HG02623 (cell line): Measurements from ENCODE around the gene CCND1.
"Not testable (repeated sequence)": the region's sequence is repeated elsewhere in the genome, so short reads cannot be mapped to it uniquely, and the experiment has no call there.

ENCODE experiments used
- ATAC-seq: cut with Tn5 transposase; IDR thresholded peaks from one replicate; pipeline ENCODE4 v1.9.1; 2021; ENCODE audit warnings: moderate library complexity; ENCODE audit not compliant: unreplicated experiment

The CCND1 gene

GRCh38 chr11:69686452-69686851, 45.5 kb downstream of the CCND1 start:
- ATAC-seq: no peak

- no peak for ATAC-seq
Measured at GRCh38 chr11:69686856-69687255, 45.9 kb downstream of the CCND1 start.

GRCh38 chr11:69687969-69688771, 47.2 kb downstream of the CCND1 start:
- not testable (repeated sequence) for ATAC-seq

DNA sequence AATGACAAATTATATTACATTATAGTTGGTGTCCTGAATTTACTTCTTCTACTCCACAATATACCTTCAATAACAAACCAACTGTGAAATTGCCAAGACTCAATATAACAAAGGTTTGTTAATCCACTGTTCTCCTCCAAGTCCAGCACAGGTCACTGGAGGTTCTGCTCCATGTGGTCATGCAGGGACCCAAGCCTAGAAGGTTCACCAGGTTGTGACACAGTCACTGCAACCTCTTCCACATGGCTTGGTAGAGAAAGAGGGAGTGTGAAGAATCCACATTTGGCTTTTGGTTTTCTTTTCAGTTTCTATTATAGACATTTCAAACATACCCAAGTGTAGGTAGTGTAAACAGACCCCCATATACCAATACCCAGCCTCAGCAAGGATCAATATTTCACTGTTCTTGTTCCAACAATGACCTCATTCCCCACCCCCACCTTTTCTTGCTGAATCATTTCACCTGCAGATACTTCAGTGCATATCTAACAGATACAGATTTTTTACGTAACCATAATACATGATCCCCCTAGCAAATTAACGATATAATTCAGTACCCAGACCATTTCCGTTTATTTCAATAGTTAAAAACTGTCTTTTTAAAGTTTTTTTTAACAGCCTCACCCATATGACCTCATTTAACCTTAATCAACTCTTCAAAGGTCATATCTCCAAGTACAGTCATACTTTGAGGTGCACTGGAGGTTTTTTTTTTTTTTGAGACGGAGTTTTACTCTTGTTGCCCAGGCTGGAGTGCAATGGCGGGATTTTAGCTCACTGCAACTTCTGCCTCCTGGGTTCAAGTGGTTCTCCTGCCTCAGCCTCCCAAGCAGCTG, 48.7 kb downstream of the CCND1 start:
- ATAC-seq: no peak

DNA sequence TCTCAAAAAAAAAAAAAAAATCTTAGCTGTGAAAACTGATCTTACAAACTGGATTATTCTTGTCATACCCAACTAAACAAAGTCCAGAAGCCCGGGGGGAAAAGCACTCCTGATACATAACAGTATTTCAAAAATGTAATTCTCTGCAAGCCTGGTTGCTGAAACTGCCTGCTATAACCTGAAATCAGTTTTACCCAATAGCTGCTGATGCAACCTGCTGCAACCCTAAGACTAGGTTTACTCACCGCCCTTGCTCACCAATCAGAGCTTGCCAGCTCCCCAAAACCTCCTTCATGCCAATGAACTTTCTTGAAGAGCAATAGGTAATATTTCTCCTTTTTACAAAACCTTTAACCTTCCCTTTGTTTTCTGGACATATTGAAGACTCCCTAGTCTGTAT, 50.5 kb downstream of the CCND1 start:
- ATAC-seq: no peak

DNA sequence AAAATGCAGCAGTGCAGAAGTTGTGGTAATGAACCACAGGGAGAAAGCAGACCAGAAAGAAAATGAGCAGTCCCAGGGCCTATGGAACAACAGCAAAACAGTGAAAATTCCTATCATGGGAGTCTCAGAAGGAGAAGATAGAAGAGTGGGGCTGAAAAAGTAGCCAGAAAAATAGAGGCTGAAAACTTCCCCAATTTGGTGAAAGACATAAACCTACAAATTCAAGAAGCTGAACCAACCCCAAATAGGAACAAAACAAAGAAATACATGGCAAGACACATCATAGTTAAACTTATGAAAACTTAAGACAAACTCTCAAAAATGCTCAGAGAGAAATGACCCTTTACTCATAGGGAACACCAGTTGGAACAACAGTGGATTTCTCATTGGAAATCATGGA, 51.5 kb downstream of the CCND1 start:
- ATAC-seq: no peak

GRCh38 chr11:69694781-69695180, 53.8 kb downstream of the CCND1 start:
- no peak for ATAC-seq

- ATAC-seq: no peak
Measured at GRCh38 chr11:69695581-69695980, 54.6 kb downstream of the CCND1 start.

- ATAC-seq: not testable (repeated sequence)
Measured at GRCh38 chr11:69695995-69696394, 55.0 kb downstream of the CCND1 start.

DNA sequence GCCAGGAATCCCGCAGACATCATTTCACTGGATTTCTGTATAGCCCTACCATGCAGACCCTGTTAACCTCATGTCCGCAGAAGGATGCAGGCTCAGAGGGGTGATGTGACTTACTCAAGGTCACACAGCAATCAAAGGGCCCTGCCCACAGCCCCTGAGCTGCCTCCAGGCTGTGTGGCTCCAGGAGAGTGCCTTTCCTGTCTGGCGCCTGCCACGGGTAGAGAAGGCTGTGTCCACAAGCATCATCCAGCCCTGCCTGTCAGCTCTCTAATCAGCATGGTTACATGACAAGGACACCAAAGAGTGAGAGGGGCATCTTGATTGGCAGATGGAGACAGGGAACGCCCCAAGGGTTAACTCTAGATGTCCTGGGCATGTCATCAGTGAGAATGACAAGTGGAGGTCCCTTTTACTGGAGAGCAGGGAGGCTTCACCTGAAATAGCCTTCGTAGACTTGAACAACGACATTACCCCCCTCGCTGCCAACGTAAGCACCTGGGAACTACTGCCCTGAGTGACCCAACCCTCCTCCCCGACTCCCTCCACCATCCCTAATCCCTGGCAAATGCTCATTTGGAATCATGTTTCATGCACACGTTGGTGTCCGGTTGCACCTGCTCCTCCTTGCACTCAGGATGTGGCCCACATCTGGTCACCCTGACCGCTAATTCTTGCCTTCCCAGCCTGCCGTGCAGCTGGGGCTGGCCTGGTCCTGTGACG, 56.0 kb downstream of the CCND1 start:
- ATAC-seq: no peak

DNA sequence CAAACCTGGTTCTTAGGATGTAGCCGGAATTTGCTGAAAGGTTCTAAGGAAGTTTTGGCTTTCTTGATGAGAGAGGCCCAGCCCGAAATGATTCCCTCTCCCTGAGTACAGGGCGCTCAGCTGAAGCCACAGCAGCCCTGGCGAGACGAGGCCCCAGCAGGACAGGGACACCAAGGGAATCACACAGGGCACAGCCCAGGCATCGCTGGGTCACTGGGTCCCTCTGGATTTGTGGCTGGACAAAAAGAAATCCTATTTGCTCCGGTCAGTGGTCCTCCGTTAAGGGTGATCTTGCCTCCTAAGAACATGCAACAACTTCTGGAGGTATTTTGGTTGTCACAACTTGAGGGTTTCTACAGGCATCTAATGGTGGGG, 56.5 kb downstream of the CCND1 start:
- no peak for ATAC-seq

DNA sequence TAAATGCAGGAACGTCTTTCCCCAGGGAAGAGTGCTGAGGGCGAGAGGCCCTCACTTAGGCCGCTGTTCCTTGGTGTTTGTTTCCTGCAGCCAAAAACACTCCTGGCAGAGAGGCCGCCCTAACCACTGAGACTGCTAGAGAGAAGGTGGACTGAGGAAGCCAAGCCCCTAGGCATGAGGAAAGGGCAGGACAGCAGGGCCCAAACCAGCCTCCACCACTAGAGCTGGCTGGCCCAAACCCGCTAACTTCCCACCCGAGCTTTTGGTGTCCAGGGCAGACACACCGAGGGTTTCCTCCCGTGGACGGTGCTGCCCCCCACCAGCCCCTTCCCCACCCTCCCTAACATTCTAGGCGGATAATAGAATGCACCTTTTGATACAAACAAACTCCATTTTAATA, 56.9 kb downstream of the CCND1 start:
- ATAC-seq: no peak

DNA sequence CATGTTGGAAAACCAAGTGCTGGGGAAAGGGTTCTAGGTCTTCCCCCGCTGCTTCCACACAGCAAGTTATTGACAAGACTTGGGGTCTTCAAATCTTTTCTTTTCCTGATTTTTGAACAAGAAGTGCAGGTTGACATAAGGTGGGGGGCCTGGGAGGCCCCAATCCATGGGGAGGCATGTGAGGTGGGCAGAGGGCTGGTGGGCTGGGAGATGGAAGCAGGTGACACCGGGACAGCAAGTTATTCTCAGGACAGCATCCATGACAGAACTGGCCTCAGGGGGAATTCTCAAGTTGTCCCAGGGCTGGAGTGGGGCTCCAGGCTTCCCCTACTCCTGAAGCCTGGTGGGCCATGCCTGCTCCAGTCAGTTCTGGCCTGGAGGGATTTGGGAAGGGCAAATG, 57.4 kb downstream of the CCND1 start:
- no peak for ATAC-seq

GRCh38 chr11:69699213-69699612, 58.3 kb downstream of the CCND1 start:
- no peak for ATAC-seq

DNA sequence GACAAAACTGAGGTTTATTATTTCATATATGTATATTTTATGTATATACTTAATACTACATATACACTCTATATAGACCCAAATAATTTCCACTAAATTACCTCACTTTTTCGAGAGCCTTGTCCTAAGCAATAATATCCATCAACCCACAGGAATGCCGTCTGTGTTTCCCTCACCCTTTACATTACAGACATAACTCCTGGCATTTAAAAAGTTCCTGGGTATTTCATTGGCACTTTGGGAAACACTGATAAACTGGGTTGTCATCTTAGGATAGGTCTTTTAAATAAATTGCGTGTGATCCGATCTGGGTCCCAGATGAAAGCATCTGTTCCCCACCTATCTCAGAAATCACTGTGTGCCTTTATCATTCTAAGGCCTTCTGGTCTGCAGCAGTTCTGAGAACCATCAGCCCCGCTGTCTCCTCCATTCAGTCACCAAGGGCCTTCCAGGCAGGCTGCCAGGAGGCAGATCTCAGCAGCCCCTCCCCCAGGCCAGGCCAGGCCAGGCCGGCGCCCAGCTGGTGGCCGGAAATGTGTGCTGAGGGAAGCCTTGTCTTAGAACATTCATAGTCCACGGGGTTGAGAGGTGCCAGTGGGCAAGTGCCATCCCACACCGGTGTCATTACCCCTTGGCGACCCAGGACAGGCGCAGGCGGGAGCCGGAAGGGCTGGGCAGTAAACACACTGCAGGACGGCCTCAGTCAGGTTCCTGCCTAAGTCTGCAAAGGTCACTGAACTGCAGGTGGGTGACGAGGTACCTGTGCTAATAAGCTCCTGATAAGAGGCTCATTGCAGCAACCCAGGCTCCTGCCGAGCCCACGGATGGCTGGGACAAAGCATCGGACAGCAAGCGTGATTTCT, 59.6 kb downstream of the CCND1 start:
- ATAC-seq: no peak

GRCh38 chr11:69702239-69702691, 61.3 kb downstream of the CCND1 start:
- no peak for ATAC-seq

- no peak for ATAC-seq
Measured at GRCh38 chr11:69702769-69703452, 62.0 kb downstream of the CCND1 start.

GRCh38 chr11:69703453-69703767, 62.5 kb downstream of the CCND1 start:
- ATAC-seq: no peak
